HFF-Myc (cell line): ENCODE results near the gene KRT222.

Experiments used
- DNase-seq: peaks from one replicate; pipeline ENCODE4 v3.0.0-alpha.2; 2011; ENCODE audit warnings: low read depth; ENCODE audit errors: extremely low read depth
- H3K4me3 ChIP-seq: replicated peaks from 2 replicates; pipeline ENCODE4 v1.5.1; 2011; ENCODE audit warnings: low read depth, mild to moderate bottlenecking, control low read depth, low read length
- TF ChIP-seq, protein P1 (sequence below): IDR thresholded peaks from 2 replicates; pipeline ENCODE4 v1.5.1; 2012; ENCODE audit warnings: mild to moderate bottlenecking, low read depth, low read length, control low read depth; ENCODE audit errors: missing control alignments

The KRT222 gene

DNA sequence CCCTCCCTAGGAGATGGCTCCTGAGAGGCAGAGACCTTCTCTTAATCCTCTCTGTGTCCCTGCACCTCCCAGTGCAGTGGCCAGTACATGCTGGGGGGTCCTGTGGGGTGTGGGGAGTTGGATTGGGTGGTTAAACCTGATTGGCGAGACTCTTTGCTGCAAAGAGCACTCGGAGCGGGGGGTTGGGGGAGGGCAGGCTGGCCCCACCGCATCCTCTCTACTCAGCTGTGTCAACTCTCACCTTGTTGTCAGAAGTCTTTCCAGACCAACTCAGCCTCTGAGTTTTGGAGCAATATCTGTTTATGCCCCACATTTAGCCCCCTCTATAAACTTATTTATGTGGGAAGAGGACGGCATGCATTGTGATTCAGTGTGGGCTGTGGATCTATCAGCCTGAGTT lies 57.3 kb downstream of the KRT222 start:
- no peak for DNase-seq
- H3K4me3 ChIP-seq: no peak overlapping the region
- TF ChIP-seq, protein P1, sequence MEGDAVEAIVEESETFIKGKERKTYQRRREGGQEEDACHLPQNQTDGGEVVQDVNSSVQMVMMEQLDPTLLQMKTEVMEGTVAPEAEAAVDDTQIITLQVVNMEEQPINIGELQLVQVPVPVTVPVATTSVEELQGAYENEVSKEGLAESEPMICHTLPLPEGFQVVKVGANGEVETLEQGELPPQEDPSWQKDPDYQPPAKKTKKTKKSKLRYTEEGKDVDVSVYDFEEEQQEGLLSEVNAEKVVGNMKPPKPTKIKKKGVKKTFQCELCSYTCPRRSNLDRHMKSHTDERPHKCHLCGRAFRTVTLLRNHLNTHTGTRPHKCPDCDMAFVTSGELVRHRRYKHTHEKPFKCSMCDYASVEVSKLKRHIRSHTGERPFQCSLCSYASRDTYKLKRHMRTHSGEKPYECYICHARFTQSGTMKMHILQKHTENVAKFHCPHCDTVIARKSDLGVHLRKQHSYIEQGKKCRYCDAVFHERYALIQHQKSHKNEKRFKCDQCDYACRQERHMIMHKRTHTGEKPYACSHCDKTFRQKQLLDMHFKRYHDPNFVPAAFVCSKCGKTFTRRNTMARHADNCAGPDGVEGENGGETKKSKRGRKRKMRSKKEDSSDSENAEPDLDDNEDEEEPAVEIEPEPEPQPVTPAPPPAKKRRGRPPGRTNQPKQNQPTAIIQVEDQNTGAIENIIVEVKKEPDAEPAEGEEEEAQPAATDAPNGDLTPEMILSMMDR: no peak

DNA sequence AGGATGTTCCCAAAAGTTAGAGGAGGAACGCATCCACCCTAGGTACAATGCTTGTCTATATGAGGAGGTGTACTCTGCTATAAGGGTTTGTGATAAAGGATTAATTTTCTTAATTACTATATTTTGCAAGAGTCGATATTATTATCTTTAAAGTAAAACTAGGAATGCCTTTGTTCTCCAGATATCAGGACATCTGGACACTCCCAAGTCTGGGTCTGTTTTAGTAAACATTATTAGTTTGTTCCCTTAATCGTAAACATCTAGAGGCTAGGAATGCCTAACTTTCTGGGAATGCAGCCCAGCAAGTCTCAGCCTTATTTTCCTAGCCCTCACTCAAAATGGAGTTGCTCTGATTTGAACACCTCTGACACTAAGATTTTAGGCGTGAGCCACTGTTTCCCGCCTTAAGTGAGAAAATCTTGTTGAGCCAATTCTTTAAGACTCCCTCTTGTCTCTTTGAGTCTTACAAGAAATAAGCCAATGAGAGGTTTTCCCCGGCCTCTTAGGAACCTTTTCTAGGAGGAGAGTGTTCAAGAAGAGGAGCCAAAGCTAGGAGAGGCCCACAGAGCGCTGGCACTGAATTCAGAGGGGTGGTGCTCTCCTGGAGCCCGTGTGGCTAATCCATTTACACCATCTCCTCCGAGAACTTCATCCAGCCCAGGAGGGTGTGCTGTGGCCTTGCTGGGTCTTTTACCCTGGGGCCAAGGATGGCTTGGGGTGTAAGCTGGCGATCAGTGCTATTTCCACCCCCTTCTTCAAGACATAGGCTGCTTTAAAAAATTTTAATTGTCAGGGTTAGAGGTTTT lies 58.2 kb downstream of the KRT222 start:
- TF ChIP-seq, protein P1: no peak
- no peak for DNase-seq

DNA sequence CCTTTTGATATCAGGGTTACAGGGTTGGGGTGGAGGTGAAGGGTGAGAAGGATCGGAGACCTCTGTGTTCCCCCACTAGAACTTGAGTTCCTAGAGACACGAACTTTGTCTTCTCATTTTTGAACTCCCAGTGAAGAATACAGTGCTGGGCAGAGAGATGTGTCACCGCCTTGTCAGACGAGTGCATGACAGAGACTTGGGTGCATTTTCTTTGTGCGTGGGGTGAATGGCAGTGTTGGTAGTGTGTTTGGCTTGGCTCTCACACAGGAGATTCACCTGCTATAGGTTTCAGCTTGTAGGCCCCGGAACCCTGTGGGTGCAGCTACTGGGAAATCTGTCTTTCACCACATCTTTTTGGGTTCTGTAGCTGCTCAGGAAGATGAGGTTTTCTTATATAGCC lies 59.7 kb downstream of the KRT222 start:
- TF ChIP-seq, protein P1: no peak
- no peak for DNase-seq
- H3K4me3 ChIP-seq: no peak overlapping the region

More for the DNA sequence above, 58.2 kb downstream of the KRT222 start:
- H3K4me3 ChIP-seq: no peak overlapping the region
